Testis (tissue), 3 donors: Measurements from ENCODE around the gene TBCD. TPM values are rescaled to one million over a fixed set of nuclear protein-coding genes. Genes with fewer than 3 reads are reported as not detected.

Experiments used
- DNase-seq: peaks from one replicate; pipeline ENCODE4 v3.0.0-alpha.2; 2019
- H3K27ac ChIP-seq, 2 donors: fragments of 200-600 bp; sonication (generic); one replicate each; pipeline ENCODE4 v1.5.1; 2019
- H3K27me3 ChIP-seq: fragments of 200-600 bp; sonication (generic); one replicate; pipeline ENCODE4 v1.5.1; 2019
- H3K36me3 ChIP-seq: fragments of 200-600 bp; sonication (generic); one replicate; pipeline ENCODE4 v1.5.1; 2017; ENCODE audit warnings: low read depth; ENCODE audit errors: missing control alignments
- H3K4me1 ChIP-seq: fragments of 200-600 bp; sonication (generic); one replicate; pipeline ENCODE4 v1.5.1; 2019
- H3K4me3 ChIP-seq, 2 donors: fragments of 200-600 bp; sonication (generic); one replicate each; pipeline ENCODE4 v1.5.1; 2017 to 2019
- H3K9me3 ChIP-seq: fragments of 200-600 bp; sonication (generic); one replicate; pipeline ENCODE4 v1.5.1; 2017
- CTCF ChIP-seq, 3 experiments: fragments of 450-650 bp in 2 of 3; fragments of 200-600 bp in 1 of 3; sonication (generic) in 1 of 3; IDR thresholded peaks; one replicate each; pipeline ENCODE4 v1.5.1; 2016 to 2019; ENCODE audit warnings: antibody characterized with exemption in 3 of 3, mild to moderate bottlenecking in 2 of 3, moderate library complexity in 1 of 3
- POLR2A ChIP-seq: fragments of 450-650 bp; IDR thresholded peaks from one replicate; pipeline ENCODE4 v1.6.1; 2017; ENCODE audit warnings: antibody characterized with exemption, mild to moderate bottlenecking, moderate library complexity
- WGBS, 2 donors: methylation state at CpG; one replicate each; pipeline ENCODE4 v1.1.5; 2018; 5-methylcytosine and 5-hydroxymethylcytosine counted together
- intact Hi-C: fragments of 100-400 bp; cut with DNase I; formaldehyde crosslinking; loops from one replicate; pipeline ENCODE4 v1.15.1; 2023; ENCODE audit warnings: low total_unique reads
- polyA plus RNA-seq: library from polyadenylated mRNA; stranded (reverse); fragments of 350-450 nt; fragmentation: Illumina TruSeq; extraction: RNeasy Lipid Tissue Mini Kit (QIAGEN cat#74804); gene quantifications from one replicate; pipeline ENCODE4 v1.2.3, GENCODE V29; 2014; ENCODE audit warnings: low read depth, low replicate concordance; ENCODE audit not compliant: insufficient read depth
- total RNA-seq, 2 donors: library from RNA; depleted of rRNA; stranded (reverse); fragments of >200 nt; gene quantifications; one replicate each; pipeline ENCODE4 v1.2.3, GENCODE V29; 2016

TBCD gene
- total and polyA plus RNA-seq, 3 donors from 2014 or later = 81.2 to 128 (median 115) TPM

- no peak for TF ChIP-seq CTCF (IDR thresholded peaks at IDR 0.05)
- TF ChIP-seq POLR2A = no peak
- Histone ChIP-seq H3K36me3 (no peaks in the 10 kb centered on the region), H3K9me3 (no peaks in the 10 kb centered on the region), H3K4me1 (peaks cover 3% of the 10 kb centered on the region), H3K27ac (no peak overlapping the region), H3K4me3 (no peak overlapping the region), H3K27me3 (no peaks in the 10 kb centered on the region)
- 91 to 95% methylated on average over 11 to 15 of the region's 15 CpGs for WGBS, 2 donors
- DNase-seq = no peak
- intact Hi-C loops = no loop called here
Measured at GRCh38 chr17:82803606-82804005, 51.7 kb downstream of the TBCD start.

- Histone ChIP-seq H3K27me3 (no peaks in the 10 kb centered on the region), H3K4me1 (peaks cover 3% of the 10 kb centered on the region), H3K9me3 (no peaks in the 10 kb centered on the region), H3K36me3 (no peaks in the 10 kb centered on the region), H3K4me3 (no peak overlapping the region), H3K27ac (no peak overlapping the region)
- 58 to 68% methylated on average over 9 to 27 of the region's 27 CpGs for WGBS, 2 donors
- TF ChIP-seq POLR2A (no peak), CTCF (IDR thresholded peaks at IDR 0.05) (no peak)
- peak; percentile 86 for DNase-seq
- intact Hi-C loops = no loop called here
Measured at GRCh38 chr17:82804442-82805191, 52.8 kb downstream of the TBCD start.

- Histone ChIP-seq H3K9me3 (no peaks in the 10 kb centered on the region), H3K4me1 (peaks cover 3% of the 10 kb centered on the region), H3K4me3 (no peak overlapping the region), H3K36me3 (no peaks in the 10 kb centered on the region), H3K27me3 (no peaks in the 10 kb centered on the region), H3K27ac (no peak overlapping the region)
- DNase-seq = no peak
- 81 to 89% methylated on average over 11 to 13 of the region's 13 CpGs for WGBS, 2 donors
- intact Hi-C loops = no loop called here
- TF ChIP-seq CTCF (IDR thresholded peaks at IDR 0.05) = no peak
Measured at GRCh38 chr17:82805254-82805653, 53.4 kb downstream of the TBCD start.

- Histone ChIP-seq H3K9me3 (no peaks in the 10 kb centered on the region), H3K27me3 (no peaks in the 10 kb centered on the region), H3K4me3 (no peak overlapping the region), H3K36me3 (no peaks in the 10 kb centered on the region), H3K4me1 (peaks cover 3% of the 10 kb centered on the region), H3K27ac (no peak overlapping the region)
- WGBS, 2 donors = 95 to 97% methylated on average over 18 to 19 of the region's 19 CpGs
- intact Hi-C loops = no loop called here
- no peak for TF ChIP-seq POLR2A
- TF ChIP-seq CTCF (IDR thresholded peaks at IDR 0.05) = no peak
- DNase-seq = no peak
Measured at GRCh38 chr17:82805823-82806222, 54.0 kb downstream of the TBCD start.

- Histone ChIP-seq H3K4me3 (no peak overlapping the region), H3K36me3 (no peaks in the 10 kb centered on the region), H3K27ac (no peak overlapping the region), H3K9me3 (no peaks in the 10 kb centered on the region), H3K4me1 (peaks cover 3% of the 10 kb centered on the region), H3K27me3 (no peaks in the 10 kb centered on the region)
- intact Hi-C loops = no loop called here
- TF ChIP-seq CTCF (IDR thresholded peaks at IDR 0.05) (no peak), POLR2A (no peak)
- DNase-seq = no peak
- WGBS, 2 donors = 91 to 94% methylated on average over 21 of the region's 21 CpGs
Measured at GRCh38 chr17:82806645-82807044, 54.8 kb downstream of the TBCD start.
